NCI-H524 treated with DMSO at 0.1 percent for 48 hours (cell line): Measurements from ENCODE around the gene SNHG17.
A peak's percentile ranks its signal among the peaks of the same experiment; 100 is the strongest.
"Not testable (repeated sequence)": the region's sequence is repeated elsewhere in the genome, so short reads cannot be mapped to it uniquely, and the experiment has no call there.

Experiments
- DNase-seq: peaks from one replicate; lab custom pipeline; 2025; lab: John Stamatoyannopoulos, UW

SNHG17 gene

GRCh38 chr20:38420388-38421085 is 14.6 kb downstream of the SNHG17 start:
- DNase-seq: no peak

GRCh38 chr20:38418509-38419204 is 16.5 kb downstream of the SNHG17 start:
- DNase-seq: peak; percentile 96

- no peak for DNase-seq
Measured at GRCh38 chr20:38414769-38415450, 20.2 kb downstream of the SNHG17 start.

GRCh38 chr20:38412877-38413577 is 22.1 kb downstream of the SNHG17 start:
- DNase-seq: no peak

GRCh38 chr20:38407822-38408221 is 27.3 kb downstream of the SNHG17 start:
- DNase-seq: not testable (repeated sequence)

GRCh38 chr20:38407321-38407720 is 27.8 kb downstream of the SNHG17 start:
- DNase-seq: no peak

GRCh38 chr20:38406476-38406875 is 28.7 kb downstream of the SNHG17 start:
- DNase-seq: no peak

GRCh38 chr20:38405132-38405531 is 30.0 kb downstream of the SNHG17 start:
- DNase-seq: no peak

- no peak for DNase-seq
Measured at GRCh38 chr20:38404016-38404415, 31.1 kb downstream of the SNHG17 start.

GRCh38 chr20:38402816-38403215 is 32.3 kb downstream of the SNHG17 start:
- no peak for DNase-seq

- DNase-seq: no peak
Measured at GRCh38 chr20:38402089-38402488, 33.0 kb downstream of the SNHG17 start.

- DNase-seq: peak; percentile 30
Measured at GRCh38 chr20:38395751-38396395, 39.3 kb downstream of the SNHG17 start.

GRCh38 chr20:38395165-38395564 is 40.0 kb downstream of the SNHG17 start:
- DNase-seq: no peak

- no peak for DNase-seq
Measured at GRCh38 chr20:38393259-38393658, 41.9 kb downstream of the SNHG17 start.

- no peak for DNase-seq
Measured at GRCh38 chr20:38392356-38392755, 42.8 kb downstream of the SNHG17 start.

- no peak for DNase-seq
Measured at GRCh38 chr20:38387953-38388352, 47.2 kb downstream of the SNHG17 start.

GRCh38 chr20:38386851-38387250 is 48.3 kb downstream of the SNHG17 start:
- no peak for DNase-seq

GRCh38 chr20:38386004-38386403 is 49.1 kb downstream of the SNHG17 start:
- no peak for DNase-seq

- DNase-seq: no peak
Measured at GRCh38 chr20:38383147-38383546, 52.0 kb downstream of the SNHG17 start.

- not testable (repeated sequence) for DNase-seq
Measured at GRCh38 chr20:38377838-38378237, 57.3 kb downstream of the SNHG17 start.

- no peak for DNase-seq
Measured at GRCh38 chr20:38377039-38377685, 58.0 kb downstream of the SNHG17 start.
